GM19372 (cell line): ENCODE data around the gene EPYC.

Experiments used
- ATAC-seq: cut with Tn5 transposase; IDR thresholded peaks from one replicate; pipeline ENCODE4 v1.9.1; 2021; ENCODE audit warnings: mild to moderate bottlenecking, low read depth, moderate library complexity; ENCODE audit not compliant: unreplicated experiment

Gene EPYC

GRCh38 chr12:91004872-91005271, at the start of gene EPYC:
Gene EPYC (minus strand): TSS chr12:91004972. CDS start chr12:91002565, 2,407 bp downstream.
- no peak for ATAC-seq

GRCh38 chr12:91053951-91054715, 49.4 kb upstream of the EPYC start:
- no peak for ATAC-seq

- no peak for ATAC-seq
Observed at GRCh38 chr12:91052026-91052425, 47.3 kb upstream of the EPYC start.

- no peak for ATAC-seq
Observed at GRCh38 chr12:91044586-91044985, 39.8 kb upstream of the EPYC start.

GRCh38 chr12:91043408-91043807, 38.6 kb upstream of the EPYC start:
- no peak for ATAC-seq

- no peak for ATAC-seq
Observed at GRCh38 chr12:91040096-91040755, 35.5 kb upstream of the EPYC start.

- no peak for ATAC-seq
Observed at GRCh38 chr12:91037276-91037675, 32.5 kb upstream of the EPYC start.

GRCh38 chr12:91033251-91033650, 28.5 kb upstream of the EPYC start:
- no peak for ATAC-seq

- no peak for ATAC-seq
Observed at GRCh38 chr12:91023326-91024004, 18.7 kb upstream of the EPYC start.

- ATAC-seq, result no peak
Observed at GRCh38 chr12:91021076-91021475, 16.3 kb upstream of the EPYC start.

- ATAC-seq, result no peak
Observed at GRCh38 chr12:91019455-91019854, 14.7 kb upstream of the EPYC start.

- ATAC-seq, result no peak
Observed at GRCh38 chr12:91017511-91018263, 12.9 kb upstream of the EPYC start.

- ATAC-seq, result no peak
Observed at GRCh38 chr12:91017043-91017442, 12.3 kb upstream of the EPYC start.

- ATAC-seq, result peak; percentile 82
Observed at GRCh38 chr12:91009319-91009950, 4.7 kb upstream of the EPYC start.

GRCh38 chr12:91007531-91008290, 2.9 kb upstream of the EPYC start:
- peak; percentile 68 for ATAC-seq

- ATAC-seq, result no peak
Observed at GRCh38 chr12:91003737-91004136, 1.0 kb downstream of the EPYC start.

GRCh38 chr12:91001306-91001705, 3.5 kb downstream of the EPYC start:
- no peak for ATAC-seq

GRCh38 chr12:90999966-91000365, 4.8 kb downstream of the EPYC start:
- ATAC-seq, result no peak

- no peak for ATAC-seq
Observed at GRCh38 chr12:90999527-90999926, 5.2 kb downstream of the EPYC start.

GRCh38 chr12:90995010-90995409, 9.8 kb downstream of the EPYC start:
- no peak for ATAC-seq
